ENCODE data around the gene NFATC2IP.
A peak's percentile ranks its signal among the peaks of the same experiment; 100 is the strongest.
"Not testable (repeated sequence)": the region's sequence is repeated elsewhere in the genome, so short reads cannot be mapped to it uniquely, and the experiment has no call there.

The NFATC2IP gene

GRCh38 chr16:28927815-28928214 is 22.9 kb upstream of the NFATC2IP start:
- no peak for DNase-seq

GRCh38 chr16:28930203-28930602 is 20.5 kb upstream of the NFATC2IP start:
- DNase-seq, result no peak

GRCh38 chr16:28930652-28931051 is 20.1 kb upstream of the NFATC2IP start:
- no peak for DNase-seq

- no peak for DNase-seq
Observed at GRCh38 chr16:28931801-28932225, 18.9 kb upstream of the NFATC2IP start, which contains the start of gene CD19. CD19 (plus strand) TSS chr16:28931971; CDS start chr16:28932001, 30 bp downstream.

GRCh38 chr16:28932339-28933141 is 18.2 kb upstream of the NFATC2IP start:
- DNase-seq, result no peak

GRCh38 chr16:28933171-28933570 is 17.6 kb upstream of the NFATC2IP start:
- no peak for DNase-seq

- DNase-seq, result no peak
Observed at GRCh38 chr16:28935346-28935745, 15.4 kb upstream of the NFATC2IP start.

GRCh38 chr16:28935924-28936783 is 14.6 kb upstream of the NFATC2IP start:
- no peak for DNase-seq

- no peak for DNase-seq
Observed at GRCh38 chr16:28936784-28937155, 14.0 kb upstream of the NFATC2IP start.

GRCh38 chr16:28937222-28937876 is 13.4 kb upstream of the NFATC2IP start:
- DNase-seq, result no peak

- no peak for DNase-seq
Observed at GRCh38 chr16:28938721-28939120, 12.0 kb upstream of the NFATC2IP start.

- DNase-seq, result not testable (repeated sequence)
Observed at GRCh38 chr16:28939825-28940224, 10.9 kb upstream of the NFATC2IP start.

- no peak for DNase-seq
Observed at GRCh38 chr16:28943281-28943680, 7.5 kb upstream of the NFATC2IP start.

GRCh38 chr16:28946681-28947080 is 4.1 kb upstream of the NFATC2IP start:
- no peak for DNase-seq

GRCh38 chr16:28951410-28951943 is 740 bp downstream of the NFATC2IP start:
- no peak for DNase-seq

GRCh38 chr16:28958216-28958615 is 7.5 kb downstream of the NFATC2IP start:
- no peak for DNase-seq

GRCh38 chr16:28958836-28959235 is 8.1 kb downstream of the NFATC2IP start:
- no peak for DNase-seq

- no peak for DNase-seq
Observed at GRCh38 chr16:28964072-28964471, 13.3 kb downstream of the NFATC2IP start.

GRCh38 chr16:28964496-28964895 is 13.8 kb downstream of the NFATC2IP start:
- no peak for DNase-seq

- DNase-seq, result no peak
Observed at GRCh38 chr16:28967156-28967555, 16.4 kb downstream of the NFATC2IP start.

- not testable (repeated sequence) for DNase-seq
Observed at GRCh38 chr16:28969696-28970095, 19.0 kb downstream of the NFATC2IP start.

GRCh38 chr16:28974007-28974436 is 23.3 kb downstream of the NFATC2IP start:
- peak; percentile 36 for DNase-seq

Measured in NK-92 treated with Interleukin-12 subunit alpha and Interleukin-12 subunit beta, amount 100 ng/mL, for 24 hours (cell line).